H1 (cell line): ENCODE measurements around the gene USP3. TPM values are rescaled to one million over a fixed set of nuclear protein-coding genes. Genes with fewer than 3 reads are reported as not detected.

Experiments
- CTCF ChIA-PET: fragments of 300-600 bp; sonication (Branson Sonifier 250); formaldehyde crosslinking; loops from one replicate; lab custom pipeline; 2021; ENCODE audit not compliant: partially characterized antibody; lab: Charles Lee
- POLR2A ChIA-PET: fragments of 300-600 bp; sonication (Branson Sonifier 250); formaldehyde crosslinking; loops from one replicate; lab custom pipeline; 2021; ENCODE audit warnings: inconsistent platforms; ENCODE audit not compliant: partially characterized antibody; lab: Charles Lee
- DNase-seq, 2 experiments: peaks; one replicate each; pipeline versions ENCODE4 v3.0.0 to v3.0.0-alpha.2; 2010 to 2022; ENCODE audit warnings: low spot score in 2 of 2, low read depth in 1 of 2, mixed read lengths in 1 of 2
- FAIRE-seq: peaks from 2 replicates; lab custom pipeline; 2011; peaks lifted over from hg19 to GRCh38; lab: Jason Lieb, UNC
- H2AFZ ChIP-seq: 2 replicates; pipeline ENCODE4 v1.8.1; 2012; ENCODE audit warnings: low read length, inconsistent platforms
- H2AK5ac ChIP-seq: 2 replicates; pipeline ENCODE4 v1.6.1; 2013; ENCODE audit warnings: low read depth, low read length
- H2BK120ac ChIP-seq: replicated peaks from 2 replicates; pipeline ENCODE3; 2013; ENCODE audit warnings: low read depth, low read length, inconsistent platforms
- H2BK12ac ChIP-seq: 2 replicates; pipeline ENCODE4 v1.6.1; 2013; ENCODE audit warnings: low read depth, low read length
- H2BK15ac ChIP-seq: 2 replicates; pipeline ENCODE4 v1.6.1; 2013; ENCODE audit warnings: low read length
- H2BK20ac ChIP-seq: 2 replicates; pipeline ENCODE4 v1.6.1; 2013; ENCODE audit warnings: low read length
- H2BK5ac ChIP-seq: 2 replicates; pipeline ENCODE4 v1.6.1; 2013; ENCODE audit warnings: low read depth, low read length
- H3K14ac ChIP-seq: 2 replicates; pipeline ENCODE4 v1.6.1; 2013; ENCODE audit warnings: inconsistent platforms; ENCODE audit not compliant: insufficient read length
- H3K18ac ChIP-seq: 2 replicates; pipeline ENCODE4 v1.6.1; 2013; ENCODE audit warnings: low read length; ENCODE audit errors: extremely low read depth
- H3K23ac ChIP-seq: 2 replicates; pipeline ENCODE4 v1.6.1; 2013; ENCODE audit warnings: inconsistent platforms; ENCODE audit not compliant: insufficient read length
- H3K23me2 ChIP-seq: 2 replicates; pipeline ENCODE4 v1.6.1; 2013; ENCODE audit warnings: low read depth, low read length
- H3K27ac ChIP-seq: 2 replicates; pipeline ENCODE4 v1.6.1; 2011; ENCODE audit warnings: low read depth, low read length, inconsistent platforms
- H3K27me3 ChIP-seq, 4 experiments: replicated peaks in 1 of 4; 1 replicate in 1 of 4; 2 replicates in 3 of 4; pipeline versions ENCODE4 v1.6.1 to v1.8.1; 2011 to 2013; ENCODE audit warnings: low read length in 3 of 4, mild to moderate bottlenecking in 3 of 4, inconsistent platforms in 2 of 4, mixed read lengths in 2 of 4, moderate library complexity in 1 of 4; ENCODE audit not compliant: control insufficient read depth in 3 of 4, insufficient read depth in 3 of 4; ENCODE audit errors: extremely low read depth in 1 of 4
- H3K36me3 ChIP-seq, 4 experiments: 2 replicates each; pipeline versions ENCODE4 v1.6.1 to v1.8.1; 2011 to 2013; ENCODE audit warnings: mild to moderate bottlenecking in 4 of 4, low read length in 3 of 4, moderate library complexity in 2 of 4, control low read depth in 1 of 4, inconsistent platforms in 1 of 4; ENCODE audit not compliant: insufficient read depth in 4 of 4, control insufficient read depth in 2 of 4
- H3K4ac ChIP-seq: replicated peaks from 2 replicates; pipeline ENCODE3; 2013; ENCODE audit warnings: low read length, low read depth, mixed read lengths, inconsistent platforms; ENCODE audit not compliant: insufficient read length
- H3K4me1 ChIP-seq, 4 experiments: replicated peaks in 1 of 4; 1 replicate in 1 of 4; 2 replicates in 3 of 4; pipeline versions ENCODE4 v1.6.1 to v1.8.1; 2011 to 2013; ENCODE audit warnings: low read length in 3 of 4, inconsistent platforms in 2 of 4, mixed read lengths in 1 of 4; ENCODE audit not compliant: insufficient read depth in 4 of 4, control insufficient read depth in 3 of 4
- H3K4me2 ChIP-seq, 2 experiments: 2 replicates each; pipeline versions ENCODE4 v1.6.1 to v1.8.1; 2011 to 2013; ENCODE audit warnings: low read depth in 2 of 2, low read length in 2 of 2, control low read depth in 1 of 2, inconsistent platforms in 1 of 2, mild to moderate bottlenecking in 1 of 2; ENCODE audit not compliant: insufficient read depth in 1 of 2
- H3K4me3 ChIP-seq, 4 experiments: fragments of 200-600, 300-600 bp in 1 of 4; sonication (generic), shearing (Covaris generic), sonication (Bioruptor Twin) in 1 of 4; 2 replicates each; pipeline versions ENCODE4 v1.5.1 to v1.8.1; 2011 to 2016; ENCODE audit warnings: low read length in 4 of 4, low read depth in 3 of 4, control low read depth in 2 of 4, inconsistent platforms in 2 of 4, mild to moderate bottlenecking in 2 of 4, mixed read lengths in 1 of 4, moderate library complexity in 1 of 4; ENCODE audit not compliant: insufficient read depth in 2 of 4; ENCODE audit errors: extremely low read depth in 1 of 4
- H3K56ac ChIP-seq: replicated peaks from 2 replicates; pipeline ENCODE3; 2013; ENCODE audit warnings: low read depth, mild to moderate bottlenecking, mixed read lengths, low read length, inconsistent platforms; ENCODE audit not compliant: insufficient read length
- H3K79me1 ChIP-seq: 2 replicates; pipeline ENCODE4 v1.6.1; 2013; ENCODE audit warnings: low read depth, low read length, control low read depth
- H3K79me2 ChIP-seq, 2 experiments: 2 replicates each; pipeline versions ENCODE4 v1.6.1 to v1.8.1; 2012 to 2013; ENCODE audit warnings: low read length in 2 of 2, mild to moderate bottlenecking in 2 of 2, inconsistent platforms in 1 of 2; ENCODE audit not compliant: insufficient read depth in 2 of 2, control insufficient read depth in 1 of 2
- H3K9ac ChIP-seq, 4 experiments: replicated peaks in 1 of 4; 1 replicate in 1 of 4; 2 replicates in 3 of 4; pipeline versions ENCODE4 v1.6.1 to v1.8.1; 2011 to 2013; ENCODE audit warnings: low read depth in 3 of 4, low read length in 3 of 4, control low read depth in 2 of 4, mild to moderate bottlenecking in 2 of 4, moderate library complexity in 2 of 4, inconsistent platforms in 1 of 4; ENCODE audit errors: extremely low read depth in 1 of 4
- H3K9me3 ChIP-seq, 2 experiments: 2 replicates each; pipeline versions ENCODE4 v1.6.1 to v1.8.1; 2012 to 2013; ENCODE audit warnings: mild to moderate bottlenecking in 2 of 2, moderate library complexity in 2 of 2, control low read depth in 1 of 2, inconsistent platforms in 1 of 2, low read depth in 1 of 2, low read length in 1 of 2, mixed read lengths in 1 of 2; ENCODE audit not compliant: insufficient read depth in 2 of 2
- H4K20me1 ChIP-seq, 2 experiments: replicated peaks in 1 of 2; 2 replicates each; pipeline versions ENCODE3 to v1.8.1; 2011 to 2013; ENCODE audit warnings: inconsistent platforms in 2 of 2, low read length in 2 of 2, mild to moderate bottlenecking in 1 of 2; ENCODE audit not compliant: insufficient read depth in 2 of 2, control insufficient read depth in 1 of 2
- H4K5ac ChIP-seq: 2 replicates; pipeline ENCODE4 v1.6.1; 2013; ENCODE audit warnings: low read length, low read depth, mixed read lengths, inconsistent platforms; ENCODE audit not compliant: insufficient read length
- H4K8ac ChIP-seq: 2 replicates; pipeline ENCODE4 v1.8.0; 2013; ENCODE audit warnings: mild to moderate bottlenecking, moderate library complexity, low read length, inconsistent platforms; ENCODE audit not compliant: insufficient read depth; ENCODE audit errors: extremely low read depth
- H4K91ac ChIP-seq: replicated peaks from 2 replicates; pipeline ENCODE3; 2013; ENCODE audit warnings: low read length, mixed read lengths, inconsistent platforms; ENCODE audit not compliant: insufficient read length
- CHD1 ChIP-seq: IDR thresholded peaks from 2 replicates; pipeline ENCODE4 v1.6.1; 2012; ENCODE audit warnings: low read depth, low read length, improper control_type of control experiment
- GTF2F1 ChIP-seq: IDR thresholded peaks from 2 replicates; pipeline ENCODE4 v1.6.1; 2012; ENCODE audit warnings: low read depth, low read length, improper control_type of control experiment, borderline replicate concordance
- SP4 ChIP-seq: IDR thresholded peaks from 2 replicates; pipeline ENCODE4 v1.6.1; 2012; ENCODE audit warnings: low read length, inconsistent platforms
- TCF12 ChIP-seq: IDR thresholded peaks from 2 replicates; pipeline ENCODE4 v1.6.1; 2011; ENCODE audit warnings: low read depth, mild to moderate bottlenecking, low read length
- WGBS, 2 experiments: shearing (Covaris generic) in 1 of 2; methylation state at CpG; one replicate each; pipeline versions ENCODE4 v1.1.6 to v1.1.7; 2013 to 2015; ENCODE audit warnings: low lambda C conversion rate in 2 of 2, mixed read lengths in 2 of 2, inconsistent platforms in 1 of 2, low coverage in 1 of 2, missing lambda C conversion rate in 1 of 2; ENCODE audit not compliant: insufficient replicate concordance in 2 of 2, insufficient coverage in 1 of 2, insufficient read length in 1 of 2; ENCODE audit errors: extremely low coverage in 1 of 2, missing lambda C conversion rate in 1 of 2; 5-methylcytosine and 5-hydroxymethylcytosine counted together
- polyA plus RNA-seq, 7 experiments: library from polyadenylated mRNA; depleted of rRNA in 3 of 7; stranded (reverse) in 5 of 7; unstranded in 2 of 7; fragments of >200 nt in 5 of 7; fragments of 200-250 nt in 2 of 7; gene quantifications; 1 replicate in 5 of 7; 2 replicates in 1 of 7; 4 replicates in 1 of 7; pipeline versions ENCODE4 v1.2.1 to v1.2.3, GENCODE V29; 2011 to 2013; ENCODE audit warnings: missing spikeins in 2 of 7, mixed read lengths in 2 of 7
- total RNA-seq: library from RNA; stranded (reverse); fragmentation: NEBNext Ultra II Directional; extraction: Animal tissue kit (Norgen Biotek cat#: 25700); gene quantifications from 2 replicates; pipeline ENCODE4 v1.2.1, GENCODE V29; 2021

Gene USP3
- total and polyA plus RNA-seq, 2 of the 8 experiments (the other 6 are each of a cell fraction or from before 2014, with no cell fraction given), result 15.5 to 16.2 TPM

DNA sequence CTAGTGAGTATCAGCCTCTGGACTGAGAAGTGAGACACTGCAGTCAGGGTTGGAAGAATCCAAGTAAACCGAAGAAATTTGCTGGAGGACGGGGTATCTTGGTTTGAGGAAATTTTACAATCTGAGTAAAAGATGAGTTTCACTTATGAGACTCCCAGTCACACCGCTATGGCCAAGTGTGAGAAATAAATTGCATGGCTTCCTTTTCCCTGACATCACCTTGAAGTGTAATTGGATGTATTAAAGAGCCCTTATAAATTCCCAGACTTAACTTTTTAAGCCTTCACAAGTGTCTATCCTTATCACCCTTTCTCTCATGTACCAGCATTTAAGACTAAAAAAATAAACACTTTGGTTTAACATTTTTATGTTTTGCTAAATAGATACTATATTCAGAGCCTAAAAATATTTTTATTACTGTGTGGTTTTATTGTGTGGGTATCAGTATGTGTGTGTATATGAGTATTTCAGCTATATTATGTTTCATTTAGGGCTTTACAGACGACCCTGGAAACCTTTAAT is 23.8 kb downstream of the USP3 start:
- DNase-seq, result no peak
- H3K23ac ChIP-seq, result no peak overlapping the region
- no peak overlapping the region for H2AK5ac ChIP-seq
- H3K23me2 ChIP-seq, result no peaks in the 10 kb centered on the region
- no peaks in the 10 kb centered on the region for H3K79me1 ChIP-seq
- ChIA-PET POLR2A (no interaction called here), CTCF (interaction anchor here (1.0 kb wide), 1 partner anchor 33 kb away, joined by 3 read pairs; no protein-coding TSS in a partner anchor)
- H2BK120ac ChIP-seq, result no peak overlapping the region
- no peaks in the 10 kb centered on the region; a peak in 1 of 7 replicates for H3K27me3 ChIP-seq
- H4K5ac ChIP-seq, result no peak overlapping the region
- H3K4ac ChIP-seq, result no peak overlapping the region
- H2AFZ ChIP-seq, result no peak overlapping the region
- H4K20me1 ChIP-seq, result peaks cover 0 to 7% of the 10 kb centered on the region in 2 experiments
- H3K18ac ChIP-seq, result no peak overlapping the region
- H3K27ac ChIP-seq, result no peak overlapping the region
- H3K56ac ChIP-seq, result no peak overlapping the region
- no peak overlapping the region for H2BK5ac ChIP-seq
- H3K36me3 ChIP-seq, result no peaks in the 10 kb centered on the region
- no peak overlapping the region for H3K14ac ChIP-seq
- no peaks in the 10 kb centered on the region for H3K9me3 ChIP-seq
- peaks cover 0 to 14% of the 10 kb centered on the region in 2 experiments; a peak in 2 of 4 replicates for H3K79me2 ChIP-seq
- no peak overlapping the region for H2BK20ac ChIP-seq
- H3K4me3 ChIP-seq, result no peak overlapping the region
- no peak overlapping the region for H4K91ac ChIP-seq
- H2BK12ac ChIP-seq, result no peak overlapping the region
- H4K8ac ChIP-seq, result no peak overlapping the region
- WGBS, 2 experiments, result 92% methylated on average over 4 of the region's 4 CpGs; no CpG with 5 or more reads in 1 of the 2 experiments
- H2BK15ac ChIP-seq, result no peak overlapping the region
- no peaks in the 10 kb centered on the region; a peak in 2 of 7 replicates for H3K4me1 ChIP-seq
- no peak for TF ChIP-seq CHD1
- TF ChIP-seq GTF2F1, result no peak
- no peak for TF ChIP-seq TCF12
- TF ChIP-seq SP4, result no peak
- FAIRE-seq, result no peak
- no peak overlapping the region for H3K9ac ChIP-seq
- H3K4me2 ChIP-seq, result no peak overlapping the region
